IMR-90 (cell line): ENCODE data around the gene PIP4K2B. TPM values are rescaled to one million over a fixed set of nuclear protein-coding genes. Genes with fewer than 3 reads are reported as not detected.
A peak's percentile ranks its signal among the peaks of the same experiment; 100 is the strongest.

Source experiments
- ATAC-seq: fragments of 200-7000 bp; cut with Tn5 transposase; 2 replicates; pipeline ENCODE4 v1.9.1; 2020; ENCODE audit warnings: low read depth, mild to moderate bottlenecking, moderate library complexity
- BruUV-seq: library from RNA; stranded (reverse); fragments of 400-500 nt; replicated peaks from 2 replicates; lab custom pipeline; 2021; lab: Mats Ljungman, UMichigan
- CTCF ChIA-PET: fragments of 300-600 bp; formaldehyde crosslinking; extraction: SDS; loops from one replicate; lab custom pipeline; 2021; ENCODE audit warnings: antibody characterized with exemption; lab: Yijun Ruan, JAX
- POLR2A ChIA-PET: fragments of 300-600 bp; sonication (Branson Sonifier 250); formaldehyde crosslinking; loops from one replicate; lab custom pipeline; 2022; ENCODE audit warnings: antibody characterized with exemption; ENCODE audit not compliant: unreplicated experiment; lab: Charles Lee
- DNase-seq: peaks from one replicate; pipeline ENCODE4 v3.0.0; 2013
- H2AFZ ChIP-seq: replicated peaks from 2 replicates; pipeline ENCODE3; 2013; ENCODE audit warnings: low read length, mild to moderate bottlenecking; ENCODE audit not compliant: poor library complexity
- H2AK5ac ChIP-seq: 2 replicates; pipeline ENCODE4 v1.6.1; 2013; ENCODE audit warnings: low read depth, low read length, inconsistent platforms
- H2AK9ac ChIP-seq: replicated peaks from 2 replicates; pipeline ENCODE3; 2013; ENCODE audit warnings: mild to moderate bottlenecking, low read depth, low read length, moderate library complexity; ENCODE audit not compliant: poor library complexity
- H2BK120ac ChIP-seq: 2 replicates; pipeline ENCODE4 v1.6.1; 2013; ENCODE audit warnings: low read depth, low read length, inconsistent platforms
- H2BK15ac ChIP-seq: 3 replicates; pipeline ENCODE4 v1.6.1; 2013; ENCODE audit warnings: low read depth, low read length, inconsistent platforms
- H2BK20ac ChIP-seq: 2 replicates; pipeline ENCODE4 v1.6.1; 2013; ENCODE audit warnings: low read depth, mild to moderate bottlenecking, inconsistent platforms, low read length, moderate library complexity
- H2BK5ac ChIP-seq: 2 replicates; pipeline ENCODE4 v1.6.1; 2013; ENCODE audit warnings: mild to moderate bottlenecking, low read depth, low read length, inconsistent platforms; ENCODE audit not compliant: poor library complexity, severe bottlenecking
- H3K14ac ChIP-seq: replicated peaks from 2 replicates; pipeline ENCODE4 v1.6.1; 2013; ENCODE audit warnings: low read depth, low read length, inconsistent platforms
- H3K18ac ChIP-seq: 2 replicates; pipeline ENCODE4 v1.6.1; 2013; ENCODE audit warnings: low read depth, low read length, control low read depth
- H3K23ac ChIP-seq: 2 replicates; pipeline ENCODE4 v1.6.1; 2013; ENCODE audit warnings: low read depth, low read length, inconsistent platforms
- H3K27ac ChIP-seq: 2 replicates; pipeline ENCODE4 v1.5.1; 2013; ENCODE audit warnings: mild to moderate bottlenecking, control low read depth, low read length; ENCODE audit not compliant: insufficient read depth
- H3K27me3 ChIP-seq: 2 replicates; pipeline ENCODE4 v1.6.1; 2013; ENCODE audit warnings: low read length; ENCODE audit not compliant: control insufficient read depth, insufficient read depth
- H3K36me3 ChIP-seq: 2 replicates; pipeline ENCODE4 v1.6.1; 2013; ENCODE audit warnings: low read length, mixed read lengths; ENCODE audit not compliant: control insufficient read depth, insufficient read depth
- H3K4ac ChIP-seq: 2 replicates; pipeline ENCODE4 v1.6.1; 2013; ENCODE audit warnings: low read depth, low read length, inconsistent platforms
- H3K4me1 ChIP-seq: 2 replicates; pipeline ENCODE4 v1.6.1; 2013; ENCODE audit warnings: low read length, mixed read lengths; ENCODE audit not compliant: control insufficient read depth, insufficient read depth
- H3K4me2 ChIP-seq: 2 replicates; pipeline ENCODE4 v1.6.1; 2013; ENCODE audit warnings: low read depth, mild to moderate bottlenecking, control low read depth, low read length, moderate library complexity
- H3K4me3 ChIP-seq: 2 replicates; pipeline ENCODE4 v1.5.1; 2013; ENCODE audit warnings: low read depth, mild to moderate bottlenecking, control low read depth, low read length, moderate library complexity; ENCODE audit not compliant: insufficient read depth
- H3K56ac ChIP-seq: 2 replicates; pipeline ENCODE4 v1.6.1; 2013; ENCODE audit warnings: low read length, inconsistent platforms; ENCODE audit not compliant: insufficient read depth; ENCODE audit errors: extremely low read depth
- H3K79me1 ChIP-seq, 2 experiments: 2 replicates each; pipeline ENCODE4 v1.6.1; 2013; ENCODE audit warnings: low read length in 2 of 2, inconsistent platforms in 1 of 2, low read depth in 1 of 2
- H3K9ac ChIP-seq: 2 replicates; pipeline ENCODE4 v1.6.1; 2013; ENCODE audit warnings: low read depth, low read length, control low read depth
- H3K9me1 ChIP-seq: 2 replicates; pipeline ENCODE4 v1.6.1; 2013; ENCODE audit warnings: low read length, inconsistent platforms; ENCODE audit not compliant: insufficient read depth
- H3K9me3 ChIP-seq: 2 replicates; pipeline ENCODE4 v1.6.1; 2013; ENCODE audit warnings: low read length; ENCODE audit not compliant: control insufficient read depth, insufficient read depth
- H4K20me1 ChIP-seq: 2 replicates; pipeline ENCODE4 v1.6.1; 2013; ENCODE audit warnings: low read length, inconsistent platforms; ENCODE audit not compliant: insufficient read depth
- H4K5ac ChIP-seq: 2 replicates; pipeline ENCODE4 v1.6.1; 2013; ENCODE audit warnings: mild to moderate bottlenecking, low read depth, low read length, control low read depth
- H4K8ac ChIP-seq, 2 experiments: 2 replicates each; pipeline ENCODE4 v1.6.1; 2013; ENCODE audit warnings: low read depth in 2 of 2, low read length in 2 of 2, control low read depth in 1 of 2, inconsistent platforms in 1 of 2
- H4K91ac ChIP-seq: 2 replicates; pipeline ENCODE4 v1.6.1; 2013; ENCODE audit warnings: low read depth, low read length, inconsistent platforms; ENCODE audit not compliant: insufficient read depth
- BHLHE40 ChIP-seq: fragments of 150-350 bp; IDR thresholded peaks from 2 replicates; pipeline ENCODE4 v1.6.1; 2016; ENCODE audit warnings: mild to moderate bottlenecking, low read depth, low read length
- CEBPB ChIP-seq: IDR thresholded peaks from 2 replicates; pipeline ENCODE4 v1.6.1; 2012; ENCODE audit warnings: low read depth, low read length, improper control_type of control experiment
- CHD1 ChIP-seq: IDR thresholded peaks from 2 replicates; pipeline ENCODE4 v1.6.1; 2012; ENCODE audit warnings: low read depth, low read length, improper control_type of control experiment
- CTCF ChIP-seq: conservative IDR thresholded peaks from 2 replicates; pipeline ENCODE4 v1.5.1; 2012; ENCODE audit warnings: mild to moderate bottlenecking, low read depth, low read length, improper control_type of control experiment
- ELK1 ChIP-seq: fragments of 150-350 bp; IDR thresholded peaks from 2 replicates; pipeline ENCODE4 v1.6.1; 2016; ENCODE audit warnings: low read depth, mild to moderate bottlenecking, low read length, moderate library complexity, borderline replicate concordance
- FOS ChIP-seq: fragments of 150-350 bp; IDR thresholded peaks from 2 replicates; pipeline ENCODE4 v1.6.1; 2016; ENCODE audit warnings: low read depth, low read length
- MAFK ChIP-seq: IDR thresholded peaks from 2 replicates; pipeline ENCODE4 v1.6.1; 2012; ENCODE audit warnings: low read depth, low read length, improper control_type of control experiment
- MAZ ChIP-seq: IDR thresholded peaks from 2 replicates; pipeline ENCODE4 v1.6.1; 2012; ENCODE audit warnings: low read depth, mild to moderate bottlenecking, low read length, improper control_type of control experiment, moderate library complexity, borderline replicate concordance
- MXI1 ChIP-seq: IDR thresholded peaks from 2 replicates; pipeline ENCODE4 v1.6.1; 2012; ENCODE audit warnings: low read depth, mild to moderate bottlenecking, low read length, moderate library complexity, borderline replicate concordance
- NFE2L2 ChIP-seq: fragments of 150-350 bp; IDR thresholded peaks from 2 replicates; pipeline ENCODE4 v1.6.1; 2016; ENCODE audit warnings: low read depth, mild to moderate bottlenecking, low read length
- POLR2A ChIP-seq: IDR thresholded peaks from 2 replicates; pipeline ENCODE4 v1.6.1; 2012; ENCODE audit warnings: mild to moderate bottlenecking, low read depth, low read length
- RAD21 ChIP-seq: IDR thresholded peaks from 2 replicates; pipeline ENCODE4 v1.6.1; 2012; ENCODE audit warnings: low read length, improper control_type of control experiment
- RCOR1 ChIP-seq: IDR thresholded peaks from 2 replicates; pipeline ENCODE4 v1.6.1; 2012; ENCODE audit warnings: mild to moderate bottlenecking, low read length, improper control_type of control experiment; ENCODE audit not compliant: insufficient replicate concordance
- RFX5 ChIP-seq: IDR thresholded peaks from 2 replicates; pipeline ENCODE4 v1.8.0; 2012; ENCODE audit warnings: low read depth, mild to moderate bottlenecking, low read length, moderate library complexity
- SMC3 ChIP-seq: fragments of 150-350 bp; IDR thresholded peaks from 2 replicates; pipeline ENCODE4 v1.6.1; 2016; ENCODE audit warnings: low read depth, mild to moderate bottlenecking, antibody characterized with exemption, low read length, moderate library complexity
- WGBS, 2 experiments: methylation state at CpG; one replicate each; pipeline versions ENCODE4 v1.1.5 to v1.1.7; 2013; ENCODE audit warnings: missing lambda C conversion rate in 2 of 2; ENCODE audit not compliant: insufficient read length in 1 of 2; ENCODE audit errors: extremely low coverage in 2 of 2; 5-methylcytosine and 5-hydroxymethylcytosine counted together
- dilution Hi-C: fragments of 300-500 bp; cut with HindIII; formaldehyde crosslinking; loops from one replicate; pipeline ENCODE4 v1.14.3; 2018; ENCODE audit warnings: low sequenced_read_pairs; ENCODE audit not compliant: unreplicated experiment
- in situ Hi-C: fragments of 300-500 bp; cut with MboI; formaldehyde crosslinking; loops from 3 replicates; pipeline ENCODE4 v1.14.3; 2019; ENCODE audit warnings: low sequenced_read_pairs, inconsistent platforms, mixed read lengths
- intact Hi-C: fragments of 100-400 bp; cut with micrococcal nuclease; formaldehyde crosslinking; loops from 2 replicates; pipeline ENCODE4 v1.10.0; 2022
- polyA plus RNA-seq, 3 experiments: library from polyadenylated mRNA; depleted of rRNA; stranded (reverse); fragments of >200 nt; gene quantifications; 2 replicates each; pipeline ENCODE4 v1.2.3, GENCODE V29; 2012; ENCODE audit warnings: low replicate concordance in 1 of 3
- total RNA-seq: library from RNA; depleted of rRNA; stranded (reverse); fragments of >200 nt; gene quantifications from 2 replicates; pipeline ENCODE4 v1.2.3, GENCODE V29; 2012

PIP4K2B gene
- total and polyA plus RNA-seq, 2 of the 4 experiments (the other 2 are of a cell fraction): 40.0 to 40.2 TPM

GRCh38 chr17:38752308-38753070, 46.9 kb downstream of the PIP4K2B start, which contains the start of gene PSMB3:
TSS of gene PSMB3 (plus strand) at chr17:38752741. CDS start at chr17:38752827, 86 bp downstream.
- peak within 1 kb of the TSS; percentile 97 for H3K9ac ChIP-seq
- no peaks in the 10 kb centered on the region for H3K27me3 ChIP-seq
- peak within 1 kb of the TSS; percentile 90 for H3K14ac ChIP-seq
- DNase-seq (peak; percentile 100), ATAC-seq (peak; percentile 80)
- H4K20me1 ChIP-seq: peaks cover 7% of the 10 kb centered on the region; the same call in 1 of the 2 replicates
- peaks cover 14% of the 10 kb centered on the region for H3K36me3 ChIP-seq
- H3K27ac ChIP-seq: peak within 1 kb of the TSS; percentile 90
- peak within 1 kb of the TSS; percentile 75; the same call in 1 of the 2 replicates for H3K23ac ChIP-seq
- CTCF ChIA-PET: interaction anchor here (0.6 to 1.1 kb wide), 3 partner anchors 10 to 56 kb away, joined by 3 read pairs; no protein-coding TSS in a partner anchor
- intact Hi-C loops (loop anchor here (1.0 to 5.0 kb wide), 2 partner anchors 75 to 120 kb away; partner anchors contain the start of gene LASP1), dilution Hi-C loops (no loop called here), in situ Hi-C loops (no loop called here)
- peak within 1 kb of the TSS; percentile 87 for H2BK5ac ChIP-seq
- H3K4ac ChIP-seq: peak within 1 kb of the TSS; percentile 93
- BruUV-seq: no TSS peak
- H4K8ac ChIP-seq: peak within 1 kb of the TSS; percentile 45 to 91
- POLR2A ChIA-PET: no interaction called here
- peaks cover 1% of the 10 kb centered on the region; the same call in 1 of the 2 replicates for H3K4me1 ChIP-seq
- peak within 1 kb of the TSS; percentile 84 for H3K4me3 ChIP-seq
- H2AK9ac ChIP-seq: peak within 1 kb of the TSS; percentile 91
- H2AFZ ChIP-seq: peak within 1 kb of the TSS; percentile 97
- peak within 1 kb of the TSS; percentile 83 for H4K5ac ChIP-seq
- peaks cover 8 to 39% of the 10 kb centered on the region in 2 experiments; a peak in 3 of 4 replicates for H3K79me1 ChIP-seq
- no peak within 1 kb of the TSS; the same call in 1 of the 2 replicates for H2BK120ac ChIP-seq
- peak within 1 kb of the TSS; percentile 74 for H3K56ac ChIP-seq
- H3K9me3 ChIP-seq: no peaks in the 10 kb centered on the region
- H2AK5ac ChIP-seq: peak within 1 kb of the TSS; percentile 94
- H4K91ac ChIP-seq: peak within 1 kb of the TSS; percentile 68
- no peak within 1 kb of the TSS; the same call in 2 of the 3 replicates for H2BK15ac ChIP-seq
- peak within 1 kb of the TSS; percentile 70 for H3K18ac ChIP-seq
- WGBS, 2 experiments: 0% methylated on average over 33 of the region's 44 CpGs; no CpG with 5 or more reads in 1 of the 2 experiments
- no peaks in the 10 kb centered on the region for H3K9me1 ChIP-seq
- H3K4me2 ChIP-seq: peak within 1 kb of the TSS; percentile 91
- H2BK20ac ChIP-seq: no peak within 1 kb of the TSS
- TF ChIP-seq CTCF (0 out of 2 replicates have a peak, but pooled peaks have one; percentile 6), FOS (peak; percentile 42; the same call in 1 of the 2 replicates), RFX5 (no peak), BHLHE40 (0 out of 2 replicates have a peak, but pooled peaks have one; percentile 51), RCOR1 (no peak), CHD1 (no peak), MXI1 (peak; percentile 96), ELK1 (no peak), CEBPB (peak; percentile 93), SMC3 (no peak), MAFK (no peak; the same call in 1 of the 2 replicates), MAZ (no peak), NFE2L2 (no peak), POLR2A (peak; percentile 35; the same call in 1 of the 2 replicates), RAD21 (no peak)
